GM18517 (cell line): Measurements from ENCODE around the gene IL11RA.
"Not testable (repeated sequence)": the region's sequence is repeated elsewhere in the genome, so short reads cannot be mapped to it uniquely, and the experiment has no call there.

Source experiments
- ATAC-seq: cut with Tn5 transposase; IDR thresholded peaks from one replicate; pipeline ENCODE4 v1.9.1; 2021; ENCODE audit warnings: mild to moderate bottlenecking, moderate library complexity; ENCODE audit not compliant: unreplicated experiment

The IL11RA gene

GRCh38 chr9:34628656-34629490, 23.1 kb upstream of the IL11RA start, which contains the start of gene ARID3C:
TSS of gene ARID3C (minus strand) at chr9:34629066. CDS start at chr9:34628014, 1,052 bp downstream.
- ATAC-seq = no peak

- no peak for ATAC-seq
Measured at GRCh38 chr9:34629491-34629808, 22.5 kb upstream of the IL11RA start.

- no peak for ATAC-seq
Measured at GRCh38 chr9:34630402-34631154, 21.4 kb upstream of the IL11RA start.

GRCh38 chr9:34633166-34633565, 18.8 kb upstream of the IL11RA start:
- no peak for ATAC-seq

GRCh38 chr9:34633851-34634550, 18.0 kb upstream of the IL11RA start:
- ATAC-seq = peak; percentile 33

- no peak for ATAC-seq
Measured at GRCh38 chr9:34634551-34635248, 17.3 kb upstream of the IL11RA start.

GRCh38 chr9:34635556-34635955, 16.4 kb upstream of the IL11RA start:
- ATAC-seq = no peak

GRCh38 chr9:34636791-34637355, 15.1 kb upstream of the IL11RA start:
- ATAC-seq = peak; percentile 6

GRCh38 chr9:34637356-34638137, 14.4 kb upstream of the IL11RA start, which contains the start of gene SIGMAR1:
TSS of gene SIGMAR1 (minus strand) at chr9:34637787. CDS start at chr9:34637697, 90 bp downstream.
- ATAC-seq = peak; percentile 80

- no peak for ATAC-seq
Measured at GRCh38 chr9:34638138-34638445, 13.9 kb upstream of the IL11RA start.

- not testable (repeated sequence) for ATAC-seq
Measured at GRCh38 chr9:34639322-34639721, 12.7 kb upstream of the IL11RA start.

- ATAC-seq = no peak
Measured at GRCh38 chr9:34642679-34643078, 9.3 kb upstream of the IL11RA start.

GRCh38 chr9:34644766-34645314, 7.1 kb upstream of the IL11RA start:
- no peak for ATAC-seq

- peak; percentile 78 for ATAC-seq
Measured at GRCh38 chr9:34646211-34647083, 5.5 kb upstream of the IL11RA start, which contains the start of gene GALT. TSS of gene GALT (plus strand) at chr9:34646675. CDS start at chr9:34646705, 30 bp downstream.

- ATAC-seq = peak; percentile 15
Measured at GRCh38 chr9:34647084-34647403, 4.9 kb upstream of the IL11RA start.

- no peak for ATAC-seq
Measured at GRCh38 chr9:34647651-34648050, 4.3 kb upstream of the IL11RA start.

GRCh38 chr9:34648673-34649072, 3.3 kb upstream of the IL11RA start:
- no peak for ATAC-seq

GRCh38 chr9:34650816-34651215, 1.2 kb upstream of the IL11RA start:
- no peak for ATAC-seq

- no peak for ATAC-seq
Measured at GRCh38 chr9:34651321-34651720, 664 bp upstream of the IL11RA start.
